Activated naive CD4-positive, alpha-beta T cell (primary cell): Measurements from ENCODE around the gene ZNF254.
"Not testable (repeated sequence)": the region's sequence is repeated elsewhere in the genome, so short reads cannot be mapped to it uniquely, and the experiment has no call there.

Source experiments
- DNase-seq, 4 experiments: peaks; one replicate each; lab custom pipeline; 2025; lab: John Stamatoyannopoulos, UW

The ZNF254 gene

DNA sequence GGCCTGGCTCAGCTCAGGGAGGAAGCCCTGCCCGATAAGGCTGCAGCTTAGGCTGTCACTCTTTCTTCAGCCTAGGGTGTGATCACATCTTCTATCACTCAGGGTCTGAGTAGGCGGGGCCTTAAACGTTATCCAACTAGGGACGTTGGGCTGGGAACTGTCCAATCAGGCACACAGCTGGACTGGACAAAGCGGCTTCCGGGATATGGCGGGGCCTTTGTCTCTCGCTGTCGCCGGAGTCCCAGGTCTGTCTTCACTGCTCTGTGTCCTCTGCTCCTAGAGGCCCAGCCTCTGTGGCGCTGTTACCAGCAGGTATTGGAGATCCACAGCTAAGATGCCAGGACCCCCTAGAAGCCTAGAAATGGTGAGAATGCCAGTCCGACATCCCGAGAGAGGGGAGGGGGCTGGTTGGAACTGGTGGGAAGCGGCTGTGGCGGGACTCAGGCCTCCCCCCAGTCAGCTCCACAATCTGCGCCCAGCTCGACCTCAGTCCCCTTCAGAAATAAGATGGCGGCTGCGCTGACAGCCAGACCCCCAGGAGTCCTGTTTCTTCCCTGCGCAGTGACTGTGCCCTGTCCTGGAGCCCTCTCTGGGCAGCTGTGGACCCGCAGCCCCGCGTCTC, at the start of gene ZNF254:
ZNF254 (plus strand) TSS at position 214 of the 622 bp plus-strand sequence; CDS start at position 335, 121 bp downstream.
- peak; percentile 19 to 51 (median 40) for DNase-seq

DNA sequence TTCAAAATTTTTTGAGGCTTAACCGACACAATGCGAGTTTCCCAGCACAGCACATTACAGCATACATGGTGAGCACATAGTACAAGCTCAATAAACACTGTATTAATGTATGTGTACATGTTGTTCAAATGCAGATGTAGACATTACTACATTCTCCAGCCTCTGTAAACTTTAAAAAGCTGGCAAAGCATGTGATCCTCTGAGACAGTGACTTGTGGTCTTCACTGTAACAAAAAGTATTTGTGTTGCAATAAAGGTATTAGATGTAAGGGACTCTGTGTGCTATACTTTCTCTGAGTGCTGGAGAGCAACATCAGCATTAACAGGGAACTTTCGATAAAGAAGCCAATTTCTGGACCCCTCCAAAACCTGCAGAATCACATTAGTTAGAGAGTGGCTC, 46.4 kb upstream of the ZNF254 start:
- DNase-seq: no peak

DNA sequence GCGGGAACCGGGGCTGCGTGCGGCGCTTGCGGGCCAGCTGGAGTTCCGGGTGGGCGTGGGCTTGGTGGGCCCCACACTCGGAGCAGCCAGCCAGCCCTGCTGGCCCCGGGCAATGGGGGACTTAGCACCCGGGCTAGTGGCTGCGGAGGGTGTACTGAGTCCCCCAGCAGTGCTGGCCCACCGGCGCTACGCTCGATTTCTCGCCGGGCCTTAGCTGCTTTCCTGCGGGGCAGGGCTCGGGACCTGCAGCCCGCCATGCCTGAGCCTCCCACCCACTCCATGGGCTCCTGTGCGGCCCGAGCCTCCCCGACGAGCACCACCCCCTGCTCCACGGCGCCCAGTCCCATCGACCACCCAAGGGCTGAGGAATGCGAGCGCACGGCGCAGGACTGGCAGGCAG, 45.7 kb upstream of the ZNF254 start:
- not testable (repeated sequence) for DNase-seq

DNA sequence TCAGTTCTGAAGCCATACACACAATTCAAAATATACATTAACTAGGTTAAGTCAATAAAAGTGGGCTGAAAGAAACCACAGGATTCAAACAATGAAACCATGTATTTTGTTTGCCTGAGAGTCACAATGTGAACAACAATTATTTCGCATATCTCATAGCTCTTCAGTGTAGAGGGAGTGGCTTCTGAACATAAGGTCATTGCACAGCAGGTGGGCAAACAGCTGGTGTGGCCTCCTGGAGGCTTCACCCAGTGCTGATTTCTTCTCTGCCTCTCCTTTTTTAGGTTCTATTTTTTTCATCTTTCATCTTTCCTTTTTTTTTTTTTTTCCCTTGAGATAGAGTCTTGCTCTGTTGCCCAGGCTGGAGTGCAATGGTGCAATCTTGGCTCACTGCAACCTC, 40.4 kb upstream of the ZNF254 start:
- DNase-seq: no peak

DNA sequence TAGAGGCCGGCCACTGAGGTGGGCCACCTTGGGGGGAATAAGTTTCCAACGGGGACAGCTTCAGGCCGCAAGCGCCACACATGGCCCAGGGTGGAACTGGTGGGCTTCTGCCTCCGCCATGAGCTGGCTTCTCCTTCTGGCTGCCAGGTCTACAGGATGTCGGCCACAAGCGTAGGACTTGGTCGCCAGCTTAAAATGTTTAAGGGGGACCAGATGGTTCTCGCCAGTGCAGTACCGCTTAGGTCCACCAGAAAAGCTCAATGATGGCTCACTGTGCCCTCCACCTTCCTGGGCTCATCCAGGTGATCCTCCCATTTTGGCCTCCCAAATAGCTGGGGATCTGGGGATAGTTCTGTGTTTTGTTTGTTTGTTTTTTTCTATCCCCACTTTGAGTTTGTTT, 38.7 kb upstream of the ZNF254 start:
- DNase-seq: no peak

- no peak for DNase-seq
Measured at GRCh38 chr19:24049537-24049936, 37.5 kb upstream of the ZNF254 start.

- no peak for DNase-seq
Measured at GRCh38 chr19:24051516-24051915, 35.5 kb upstream of the ZNF254 start.

DNA sequence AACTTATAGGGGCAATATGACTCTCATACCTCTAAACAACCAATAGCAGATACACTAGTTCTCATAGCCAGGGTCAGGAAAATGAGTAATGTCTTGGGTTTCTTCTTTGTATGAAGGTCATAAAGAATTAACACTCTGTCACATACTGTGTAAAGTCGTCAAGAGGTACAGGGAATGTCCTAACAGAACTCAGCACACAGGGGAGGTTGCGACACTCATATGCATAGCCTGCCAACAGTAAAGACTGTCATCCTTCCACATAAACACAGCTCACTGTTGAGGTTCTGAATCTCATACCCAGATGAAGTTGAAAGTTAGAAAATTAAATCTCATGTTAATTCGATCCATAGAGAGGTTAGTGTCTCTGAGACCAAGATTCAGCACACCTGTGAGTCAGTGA, 34.2 kb upstream of the ZNF254 start:
- no peak for DNase-seq

DNA sequence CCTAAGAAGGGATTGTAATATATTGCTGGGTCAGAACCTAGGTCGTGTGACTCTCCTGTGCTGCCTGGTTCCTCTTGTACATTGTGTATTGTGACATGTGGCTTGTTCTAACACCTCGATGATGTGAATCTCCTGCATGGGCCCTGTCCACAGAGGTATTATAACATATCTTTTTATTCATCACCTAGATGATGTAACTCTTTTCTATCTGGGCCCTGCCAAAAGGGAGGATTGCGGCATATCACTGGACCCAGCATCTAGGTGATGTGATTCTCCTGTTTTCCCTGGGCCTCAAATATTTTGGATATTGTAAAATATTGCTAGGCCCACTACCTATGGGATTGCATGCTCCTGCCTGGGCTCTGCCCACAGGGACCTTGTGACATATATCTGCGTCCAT, 33.4 kb upstream of the ZNF254 start:
- DNase-seq: no peak

GRCh38 chr19:24054044-24054935, 32.7 kb upstream of the ZNF254 start:
- DNase-seq: no peak

DNA sequence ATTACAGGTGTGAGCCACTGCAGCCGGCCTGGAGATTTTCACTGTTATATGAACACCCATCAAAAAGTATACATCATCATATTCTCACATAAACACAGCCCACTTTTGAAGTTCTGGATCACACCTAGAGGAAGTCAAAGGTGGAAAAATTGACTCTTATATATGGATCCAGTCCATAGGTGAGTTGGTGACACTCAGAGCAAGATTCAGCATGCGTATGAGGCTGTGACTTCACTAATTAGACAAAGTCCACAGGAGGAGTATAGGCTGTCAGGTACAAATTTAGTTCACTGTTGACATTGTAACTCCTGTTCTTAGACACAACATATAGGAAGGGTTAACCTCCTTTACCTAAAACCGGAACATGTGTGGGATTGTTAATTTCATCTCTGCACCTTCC, 31.4 kb upstream of the ZNF254 start:
- DNase-seq: no peak

GRCh38 chr19:24057144-24057543, 29.8 kb upstream of the ZNF254 start:
- no peak for DNase-seq

GRCh38 chr19:24059563-24060295, 27.3 kb upstream of the ZNF254 start:
- DNase-seq: no peak

GRCh38 chr19:24060687-24061356, 26.2 kb upstream of the ZNF254 start:
- DNase-seq: no peak

GRCh38 chr19:24062190-24062589, 24.8 kb upstream of the ZNF254 start:
- no peak for DNase-seq

DNA sequence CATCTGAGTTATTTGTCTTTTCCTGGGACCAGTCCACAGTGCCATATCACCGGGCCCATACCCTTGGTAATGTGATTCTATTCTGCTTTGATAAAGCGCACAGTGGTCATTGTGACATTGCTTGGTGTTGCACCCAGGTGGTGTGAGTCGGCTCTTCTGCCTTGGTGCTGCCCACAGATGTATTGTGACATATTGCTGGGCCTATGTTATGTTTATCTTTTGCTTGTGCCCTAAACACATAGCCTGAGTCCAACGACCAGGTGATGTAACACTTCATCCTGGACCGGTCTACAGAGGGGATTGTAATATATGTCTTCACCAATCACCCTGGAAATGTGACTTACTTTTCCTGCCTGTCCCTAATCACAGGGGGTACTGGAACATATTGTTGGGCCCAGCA, 23.7 kb upstream of the ZNF254 start:
- DNase-seq: no peak

DNA sequence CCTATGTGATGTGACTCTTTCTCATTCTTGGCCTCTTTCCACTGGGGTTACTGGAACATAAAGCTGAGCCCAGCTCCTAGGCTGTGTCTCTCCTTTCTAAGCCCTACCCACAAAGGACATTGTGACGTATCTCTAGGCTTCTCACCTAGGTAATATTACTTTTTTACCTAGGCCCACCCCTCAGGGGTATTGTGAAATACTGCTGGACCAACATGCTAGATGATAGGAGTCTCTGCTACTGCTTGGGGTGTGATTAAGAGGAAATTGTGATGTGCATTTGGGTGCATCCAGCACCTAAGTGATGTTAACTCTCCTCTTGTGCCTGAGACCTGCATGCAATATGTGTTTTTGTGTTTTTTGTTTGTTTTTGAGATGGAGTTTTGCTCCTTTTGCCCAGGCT, 22.8 kb upstream of the ZNF254 start:
- no peak for DNase-seq

- DNase-seq: no peak
Measured at GRCh38 chr19:24065243-24065642, 21.7 kb upstream of the ZNF254 start.

DNA sequence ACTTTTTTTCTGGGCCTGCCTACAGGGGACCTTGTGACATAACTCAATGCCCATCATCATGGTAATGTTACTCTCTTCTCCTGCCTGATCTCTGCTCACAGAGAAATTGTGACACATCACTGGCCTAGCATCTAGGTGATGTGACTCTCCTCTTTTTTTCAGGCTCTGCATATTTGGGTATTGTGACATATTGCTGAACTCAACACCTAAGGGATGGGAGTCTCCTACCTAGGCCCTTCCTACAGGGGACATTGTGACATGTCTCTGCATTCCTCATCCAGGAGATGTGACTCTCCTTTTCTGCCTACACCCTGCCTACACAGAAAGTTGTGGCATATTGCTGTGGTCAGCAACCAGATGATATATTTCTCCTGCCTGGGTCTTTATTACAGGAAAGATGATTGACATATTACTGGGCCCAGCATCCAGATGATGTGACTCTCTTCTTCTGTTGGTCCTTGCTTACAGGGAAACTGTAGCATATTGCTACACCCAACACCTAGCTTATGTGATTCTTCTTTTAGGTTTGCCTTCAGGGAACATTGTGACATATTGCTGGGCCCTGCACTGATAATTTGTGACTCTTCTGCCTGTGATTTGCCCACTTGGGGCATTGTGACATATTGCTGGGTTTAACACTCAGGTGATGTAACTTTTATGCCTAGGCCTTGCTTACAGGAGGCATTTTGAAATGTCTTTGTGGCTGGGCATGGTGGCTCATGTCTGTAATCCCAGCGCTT, 21.0 kb upstream of the ZNF254 start:
- no peak for DNase-seq

- DNase-seq: no peak
Measured at GRCh38 chr19:24069905-24070657, 16.9 kb upstream of the ZNF254 start.

GRCh38 chr19:24071078-24071477, 15.9 kb upstream of the ZNF254 start:
- DNase-seq: no peak
